SK-N-SH (cell line): ENCODE measurements around the gene FGF19. TPM values are rescaled to one million over a fixed set of nuclear protein-coding genes. Genes with fewer than 3 reads are reported as not detected.

Experiments used
- CTCF ChIA-PET: fragments of 300-600, 350-600 bp; formaldehyde crosslinking; extraction: SDS; loops from one replicate; lab custom pipeline; 2021; lab: Yijun Ruan, JAX
- POLR2A ChIA-PET: fragments of 350-600 bp; sonication (Branson Sonifier 250); formaldehyde crosslinking; extraction: SDS; loops from one replicate; lab custom pipeline; 2020; ENCODE audit warnings: antibody characterized with exemption, inconsistent platforms; lab: Yijun Ruan, JAX
- DNase-seq: peaks from one replicate; pipeline ENCODE4 v3.0.0; 2012
- H2AFZ ChIP-seq: fragments of 200-600 bp; sonication (generic); 2 replicates; pipeline ENCODE4 v1.8.1; 2016; ENCODE audit warnings: antibody characterized with exemption, mild to moderate bottlenecking, low read depth
- H3F3A ChIP-seq: fragments of 200-600 bp; sonication (generic); replicated peaks from 2 replicates; pipeline ENCODE3; 2016; ENCODE audit warnings: antibody characterized with exemption, mild to moderate bottlenecking; ENCODE audit not compliant: insufficient read depth
- H3K27ac ChIP-seq, 2 experiments: fragments of 200-500 bp in 1 of 2; fragments of 200-600 bp in 1 of 2; sonication (Bioruptor generic) in 1 of 2; sonication (generic), shearing (Covaris generic) in 1 of 2; 2 replicates each; pipeline versions ENCODE4 v1.5.1 to v1.6.1; 2014 to 2016; ENCODE audit warnings: low read depth in 2 of 2, inconsistent platforms in 1 of 2, low read length in 1 of 2, mild to moderate bottlenecking in 1 of 2, mixed read lengths in 1 of 2
- H3K27me3 ChIP-seq: fragments of 200-600 bp; sonication (generic), shearing (Covaris generic); 2 replicates; pipeline ENCODE4 v1.6.1; 2016; ENCODE audit warnings: mixed run types; ENCODE audit not compliant: insufficient read depth
- H3K36me3 ChIP-seq, 2 experiments: fragments of 200-500 bp in 1 of 2; fragments of 200-600 bp in 1 of 2; sonication (Bioruptor generic) in 1 of 2; sonication (generic) in 1 of 2; replicated peaks in 1 of 2; 2 replicates each; pipeline versions ENCODE3 to v1.5.1; 2014 to 2016; ENCODE audit warnings: low read length in 1 of 2, mild to moderate bottlenecking in 1 of 2; ENCODE audit not compliant: insufficient read depth in 2 of 2, control insufficient read depth in 1 of 2
- H3K4me1 ChIP-seq, 2 experiments: fragments of 200-500 bp in 1 of 2; fragments of 200-600 bp in 1 of 2; sonication (Bioruptor generic) in 1 of 2; sonication (generic), shearing (Covaris generic) in 1 of 2; 2 replicates each; pipeline versions ENCODE4 v1.5.1 to v1.6.1; 2014 to 2016; ENCODE audit warnings: low read depth in 1 of 2, low read length in 1 of 2, mixed run types in 1 of 2; ENCODE audit not compliant: insufficient read depth in 2 of 2, control insufficient read depth in 1 of 2
- H3K4me2 ChIP-seq: fragments of 200-600 bp; sonication (generic), shearing (Covaris generic); 2 replicates; pipeline ENCODE4 v1.6.1; 2017; ENCODE audit warnings: mixed run types
- H3K4me3 ChIP-seq, 2 experiments: fragments of 200-500 bp in 1 of 2; fragments of 200-600 bp in 1 of 2; sonication (Bioruptor generic) in 1 of 2; sonication (generic), shearing (Covaris generic) in 1 of 2; 2 replicates each; pipeline versions ENCODE4 v1.5.1 to v1.8.1; 2014 to 2016; ENCODE audit warnings: low read depth in 2 of 2, inconsistent platforms in 1 of 2, low read length in 1 of 2, mild to moderate bottlenecking in 1 of 2, mixed read lengths in 1 of 2, moderate library complexity in 1 of 2
- H3K79me2 ChIP-seq: fragments of 200-600 bp; sonication (generic); 2 replicates; pipeline ENCODE4 v1.8.1; 2017; ENCODE audit warnings: mild to moderate bottlenecking; ENCODE audit not compliant: insufficient read depth
- H3K9ac ChIP-seq: fragments of 200-600 bp; sonication (generic); 2 replicates; pipeline ENCODE4 v1.6.1; 2017; ENCODE audit warnings: mixed run types
- H3K9me2 ChIP-seq: fragments of 200-600 bp; sonication (generic); 2 replicates; pipeline ENCODE4 v1.6.1; 2017; ENCODE audit warnings: mixed run types
- H3K9me3 ChIP-seq: fragments of 200-600 bp; sonication (generic); 2 replicates; pipeline ENCODE4 v1.6.1; 2017; ENCODE audit warnings: mixed run types, mild to moderate bottlenecking, moderate library complexity
- H4K20me1 ChIP-seq: fragments of 200-600 bp; sonication (generic); 2 replicates; pipeline ENCODE4 v1.6.1; 2017; ENCODE audit warnings: mild to moderate bottlenecking, mixed run types; ENCODE audit not compliant: insufficient read depth
- ELF1 ChIP-seq: IDR thresholded peaks from 2 replicates; pipeline ENCODE4 v1.4.0; 2012
- EZH2phosphoT487 ChIP-seq: fragments of 200-600 bp; sonication (generic); IDR thresholded peaks from 2 replicates; pipeline ENCODE4 v1.6.1; 2017; ENCODE audit warnings: low read depth, mixed run types, mild to moderate bottlenecking, antibody characterized with exemption, moderate library complexity, borderline replicate concordance
- FOSL2 ChIP-seq: IDR thresholded peaks from 2 replicates; pipeline ENCODE4 v1.4.0; 2012; ENCODE audit warnings: low read depth, mild to moderate bottlenecking, moderate library complexity, borderline replicate concordance
- FOXJ3 ChIP-seq: sonication (generic); formaldehyde crosslinking; IDR thresholded peaks from 2 replicates; pipeline ENCODE4 v1.5.1; 2020; ENCODE audit warnings: mild to moderate bottlenecking, missing genetic modification reagents
- FOXM1 ChIP-seq: IDR thresholded peaks from 2 replicates; pipeline ENCODE4 v1.4.0; 2012; ENCODE audit warnings: low read depth, mild to moderate bottlenecking
- GABPA ChIP-seq: IDR thresholded peaks from 2 replicates; pipeline ENCODE4 v1.4.0; 2012; ENCODE audit warnings: low read depth, mild to moderate bottlenecking
- GATA2 ChIP-seq: sonication (generic); formaldehyde crosslinking; IDR thresholded peaks from 2 replicates; pipeline ENCODE4 v1.5.0; 2020; ENCODE audit warnings: mild to moderate bottlenecking, missing genetic modification reagents
- JUND ChIP-seq: IDR thresholded peaks from 2 replicates; pipeline ENCODE4 v1.4.0; 2012
- MEF2A ChIP-seq: IDR thresholded peaks from 2 replicates; pipeline ENCODE4 v1.4.0; 2012; ENCODE audit warnings: low read depth, borderline replicate concordance
- MXI1 ChIP-seq: IDR thresholded peaks from 2 replicates; pipeline ENCODE4 v1.6.1; 2012; ENCODE audit warnings: mild to moderate bottlenecking, low read depth, low read length, improper control_type of control experiment
- NFIC ChIP-seq: IDR thresholded peaks from 2 replicates; pipeline ENCODE4 v1.4.0; 2012; ENCODE audit warnings: borderline replicate concordance
- RCOR1 ChIP-seq: fragments of 150-350 bp; IDR thresholded peaks from 2 replicates; pipeline ENCODE4 v1.6.1; 2017; ENCODE audit warnings: antibody characterized with exemption, low read length
- REST ChIP-seq: IDR thresholded peaks from 2 replicates; pipeline ENCODE4 v1.6.1; 2012; ENCODE audit warnings: mild to moderate bottlenecking, low read depth, low read length, moderate library complexity
- RFX5 ChIP-seq: IDR thresholded peaks from 2 replicates; pipeline ENCODE4 v1.6.1; 2012; ENCODE audit warnings: mild to moderate bottlenecking, improper control_type of control experiment, low read length
- RXRA ChIP-seq: IDR thresholded peaks from 2 replicates; pipeline ENCODE4 v1.4.0; 2012; ENCODE audit warnings: low read depth, mild to moderate bottlenecking, borderline replicate concordance
- SMC3 ChIP-seq: IDR thresholded peaks from 2 replicates; pipeline ENCODE4 v1.6.1; 2012; ENCODE audit warnings: low read depth, low read length, improper control_type of control experiment
- USF1 ChIP-seq: IDR thresholded peaks from 2 replicates; pipeline ENCODE4 v1.4.0; 2012; ENCODE audit warnings: low read depth, borderline replicate concordance
- YY1 ChIP-seq: IDR thresholded peaks from 2 replicates; pipeline ENCODE4 v1.4.0; 2012; ENCODE audit warnings: low read depth, mild to moderate bottlenecking
- WGBS: methylation state at CpG from one replicate; pipeline ENCODE4 v1.1.6; 2017; ENCODE audit warnings: low lambda C conversion rate; 5-methylcytosine and 5-hydroxymethylcytosine counted together
- polyA plus RNA-seq, 3 experiments: library from polyadenylated mRNA; depleted of rRNA; stranded (reverse); fragments of >200 nt; gene quantifications; 2 replicates each; pipeline ENCODE4 v1.2.3, GENCODE V29; 2012
- TF ChIP-seq, protein P1 (sequence below): IDR thresholded peaks from 2 replicates; pipeline ENCODE4; 2012

FGF19 gene
- polyA plus RNA-seq, 1 of the 3 experiments (the other 2 are of a cell fraction): not detected

GRCh38 chr11:69663326-69663725 is 40.5 kb downstream of the FGF19 start:
- ChIA-PET CTCF (interaction anchor here (0.6 to 9.2 kb wide), 4 partner anchors 20 to 562 kb away, joined by 3 to 254 read pairs (median 48); no protein-coding TSS in a partner anchor), POLR2A (no interaction called here)
- no peak overlapping the region for H3K4me3 ChIP-seq
- no peak overlapping the region for H3K9ac ChIP-seq
- no peak overlapping the region for H3K27ac ChIP-seq
- WGBS: 92% methylated on average over 6 of the region's 6 CpGs
- H3K4me2 ChIP-seq: no peak overlapping the region
- no peaks in the 10 kb centered on the region for H3K9me2 ChIP-seq
- no peaks in the 10 kb centered on the region for H3K27me3 ChIP-seq
- no peak for DNase-seq
- H3K4me1 ChIP-seq: no peaks in the 10 kb centered on the region
- no peaks in the 10 kb centered on the region for H3K9me3 ChIP-seq
- peaks cover 8 to 39% of the 10 kb centered on the region in 2 experiments for H3K36me3 ChIP-seq
- H2AFZ ChIP-seq: no peak overlapping the region
- no peak for TF ChIP-seq GABPA
- no peak for TF ChIP-seq RFX5
- TF ChIP-seq MEF2A: no peak
- no peak for TF ChIP-seq REST
- no peak for TF ChIP-seq FOSL2
- no peak for TF ChIP-seq MXI1
- TF ChIP-seq JUND: no peak
- TF ChIP-seq FOXM1: no peak
- TF ChIP-seq, protein P1, sequence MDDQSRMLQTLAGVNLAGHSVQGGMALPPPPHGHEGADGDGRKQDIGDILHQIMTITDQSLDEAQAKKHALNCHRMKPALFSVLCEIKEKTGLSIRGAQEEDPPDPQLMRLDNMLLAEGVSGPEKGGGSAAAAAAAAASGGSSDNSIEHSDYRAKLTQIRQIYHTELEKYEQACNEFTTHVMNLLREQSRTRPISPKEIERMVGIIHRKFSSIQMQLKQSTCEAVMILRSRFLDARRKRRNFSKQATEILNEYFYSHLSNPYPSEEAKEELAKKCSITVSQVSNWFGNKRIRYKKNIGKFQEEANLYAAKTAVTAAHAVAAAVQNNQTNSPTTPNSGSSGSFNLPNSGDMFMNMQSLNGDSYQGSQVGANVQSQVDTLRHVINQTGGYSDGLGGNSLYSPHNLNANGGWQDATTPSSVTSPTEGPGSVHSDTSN: no peak
- peaks cover 5% of the 10 kb centered on the region for H3F3A ChIP-seq
- no peaks in the 10 kb centered on the region for H4K20me1 ChIP-seq
- peaks cover 9% of the 10 kb centered on the region; the same call in 1 of the 2 replicates for H3K79me2 ChIP-seq

DNA sequence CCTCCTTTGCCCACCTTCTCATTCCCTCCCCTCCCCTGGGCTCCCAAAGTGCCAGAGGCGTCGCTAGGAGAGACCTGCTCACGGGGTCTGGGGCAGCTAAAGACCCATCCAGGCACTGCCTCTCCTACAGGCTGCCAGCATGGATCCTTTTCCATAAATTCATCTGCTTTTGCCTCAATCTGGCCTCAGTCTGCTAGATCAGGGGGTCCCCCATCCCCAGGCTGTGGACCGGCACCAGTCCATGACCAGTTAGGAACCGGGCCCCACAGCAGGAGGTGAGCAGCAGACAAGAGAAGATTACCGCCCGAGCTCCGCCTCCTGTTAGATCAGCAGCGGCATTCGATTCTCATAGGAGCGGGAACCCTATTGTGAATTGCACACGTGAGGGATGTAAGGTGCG is 41.0 kb downstream of the FGF19 start:
- no peaks in the 10 kb centered on the region for H3K9me2 ChIP-seq
- POLR2A ChIA-PET: no interaction called here
- H2AFZ ChIP-seq: no peak overlapping the region
- H4K20me1 ChIP-seq: no peaks in the 10 kb centered on the region
- H3F3A ChIP-seq: peaks cover 5% of the 10 kb centered on the region
- H3K9me3 ChIP-seq: no peaks in the 10 kb centered on the region
- peak; percentile 19 for DNase-seq
- TF ChIP-seq FOXJ3 (CRISPR knock-in tag) (no peak), MEF2A (no peak), RCOR1 (no peak), USF1 (no peak), GATA2 (CRISPR knock-in tag) (no peak), RFX5 (no peak), NFIC (no peak), ELF1 (no peak), FOXM1 (no peak), SMC3 (no peak), RXRA (no peak), YY1 (no peak), REST (no peak), EZH2phosphoT487 (no peak)
- H3K4me2 ChIP-seq: no peak overlapping the region
- peaks cover 5% of the 10 kb centered on the region; the same call in 1 of the 2 replicates for H3K79me2 ChIP-seq
- CTCF ChIA-PET: interaction anchor here (0.9 to 8.9 kb wide), 3 partner anchors 20 to 561 kb away, joined by 3 to 84 read pairs (median 11); no protein-coding TSS in a partner anchor
- no peaks in the 10 kb centered on the region for H3K27me3 ChIP-seq
- H3K9ac ChIP-seq: no peak overlapping the region
- H3K4me3 ChIP-seq: no peak overlapping the region
- 96% methylated on average over 13 of the region's 13 CpGs for whole genome bisulfite sequencing
- H3K27ac ChIP-seq: no peak overlapping the region
- H3K36me3 ChIP-seq: peaks cover 7 to 37% of the 10 kb centered on the region in 2 experiments
- no peaks in the 10 kb centered on the region for H3K4me1 ChIP-seq
